K562 (cell line): ENCODE results near the gene HCRTR1. TPM values are rescaled to one million over a fixed set of nuclear protein-coding genes. Genes with fewer than 3 reads are reported as not detected.
A peak's percentile ranks its signal among the peaks of the same experiment; 100 is the strongest.

Experiments
- ADNP ChIP-seq: fragments of 200-800 bp; sonication (Bioruptor generic); IDR thresholded peaks from 2 replicates; pipeline ENCODE4 v1.6.1; 2016; ENCODE audit warnings: missing genetic modification characterization, missing compliant biosample characterization
- C11orf30 ChIP-seq: fragments of 450-650 bp; IDR thresholded peaks from 2 replicates; pipeline ENCODE4 v1.6.1; 2016; ENCODE audit warnings: low read depth, mild to moderate bottlenecking
- FOS ChIP-seq: IDR thresholded peaks from 3 replicates; pipeline ENCODE4 v1.6.1; 2011; ENCODE audit not compliant: insufficient read length; ENCODE audit errors: extremely low read depth
- L3MBTL2 ChIP-seq: fragments of 450-650 bp; IDR thresholded peaks from 2 replicates; pipeline ENCODE4 v1.6.1; 2016; ENCODE audit warnings: mild to moderate bottlenecking, moderate library complexity
- LARP7 ChIP-seq: fragments of 450-650 bp; IDR thresholded peaks from 2 replicates; pipeline ENCODE4 v1.6.1; 2016
- MBD2 ChIP-seq: sonication (generic); IDR thresholded peaks from 2 replicates; pipeline ENCODE4 v1.6.1; 2016; ENCODE audit warnings: low read depth, borderline replicate concordance
- MED1 ChIP-seq: sonication (generic); formaldehyde crosslinking; IDR thresholded peaks from 2 replicates; pipeline ENCODE4 v1.8.1; 2023; ENCODE audit warnings: missing genetic modification reagents, borderline replicate concordance
- NFRKB ChIP-seq: fragments of 450-650 bp; IDR thresholded peaks from 2 replicates; pipeline ENCODE4 v1.6.1; 2016; ENCODE audit warnings: low read depth
- PHB ChIP-seq: fragments of 250-450 bp; sonication (Bioruptor Pico); IDR thresholded peaks from 2 replicates; pipeline ENCODE4 v1.5.0; 2021
- PTBP1 ChIP-seq: fragments of 200-400 bp; formaldehyde crosslinking; IDR thresholded peaks from 2 replicates; pipeline ENCODE4 v1.6.1; 2017; ENCODE audit warnings: low read depth, low read length
- SREBF2 ChIP-seq: sonication (generic); formaldehyde crosslinking; IDR thresholded peaks from 2 replicates; pipeline ENCODE4 v1.4.0; 2020; ENCODE audit warnings: mild to moderate bottlenecking, missing genetic modification reagents
- TBL1XR1 ChIP-seq, 2 experiments: IDR thresholded peaks; 2 replicates each; pipeline ENCODE4 v1.6.1; 2012; ENCODE audit warnings: improper control_type of control experiment in 2 of 2, low read length in 2 of 2, mild to moderate bottlenecking in 1 of 2
- YY1 ChIP-seq, 3 experiments: IDR thresholded peaks; 2 replicates each; pipeline ENCODE4 v1.6.1; 2011; ENCODE audit warnings: low read length in 2 of 3, mild to moderate bottlenecking in 2 of 3, moderate library complexity in 2 of 3, borderline replicate concordance in 1 of 3, control low read depth in 1 of 3, low read depth in 1 of 3; ENCODE audit not compliant: insufficient read depth in 3 of 3, insufficient replicate concordance in 2 of 3, control insufficient read depth in 1 of 3, insufficient read length in 1 of 3; ENCODE audit errors: extremely low read depth in 1 of 3
- ZBTB43 ChIP-seq: sonication (generic); formaldehyde crosslinking; IDR thresholded peaks from 2 replicates; pipeline ENCODE4 v1.8.0; 2023; ENCODE audit warnings: mild to moderate bottlenecking, missing genetic modification reagents
- ZNF217 ChIP-seq: sonication (generic); formaldehyde crosslinking; IDR thresholded peaks from 2 replicates; pipeline ENCODE4 v1.8.0; 2022; ENCODE audit warnings: mild to moderate bottlenecking, missing genetic modification reagents
- ZNF668 ChIP-seq: fragments of 250-450 bp; sonication (Bioruptor Pico); IDR thresholded peaks from 2 replicates; pipeline ENCODE4 v1.8.0; 2022; ENCODE audit warnings: mild to moderate bottlenecking, inconsistent platforms
- polyA plus RNA-seq, 8 experiments: library from polyadenylated mRNA; depleted of rRNA in 4 of 8; stranded (reverse) in 5 of 8; unstranded in 3 of 8; fragments of >200 nt; fragmentation: Nextera tagmentation in 2 of 8; fragmentation: Illumina TruSeq in 1 of 8; extraction: Ambion mirVana in 2 of 8; extraction: Trizol in 1 of 8; gene quantifications; 2 replicates each; pipeline versions ENCODE4 v1.2.1 to v1.2.3, GENCODE V29; 2011 to 2014; ENCODE audit warnings: inconsistent platforms in 1 of 8, missing spikeins in 1 of 8
- total RNA-seq, 7 experiments: library from RNA; depleted of rRNA in 6 of 7; stranded (reverse); fragments of >200 nt in 6 of 7; fragmentation: Illumina TruSeq in 2 of 7; extraction: Trizol in 2 of 7; gene quantifications; 2 replicates each; pipeline versions ENCODE4 v1.2.1 to v1.2.3, GENCODE V29; 2011 to 2021; ENCODE audit warnings: low replicate concordance in 1 of 7
- TF ChIP-seq, protein P1 (sequence below): fragments of 150-350 bp; IDR thresholded peaks from 2 replicates; pipeline ENCODE4 v1.6.1; 2014; ENCODE audit warnings: low read depth, mild to moderate bottlenecking, low read length, borderline replicate concordance
- TF ChIP-seq, protein P2 (sequence below): conservative IDR thresholded peaks from 2 replicates; pipeline ENCODE4 v1.6.1; 2011; ENCODE audit warnings: low read depth, mild to moderate bottlenecking, low read length; ENCODE audit not compliant: control insufficient read depth

The HCRTR1 gene
- total and polyA plus RNA-seq, 9 of the 15 experiments (the other 6 are each of a cell fraction or from before 2014, with no cell fraction given) = not detected

DNA sequence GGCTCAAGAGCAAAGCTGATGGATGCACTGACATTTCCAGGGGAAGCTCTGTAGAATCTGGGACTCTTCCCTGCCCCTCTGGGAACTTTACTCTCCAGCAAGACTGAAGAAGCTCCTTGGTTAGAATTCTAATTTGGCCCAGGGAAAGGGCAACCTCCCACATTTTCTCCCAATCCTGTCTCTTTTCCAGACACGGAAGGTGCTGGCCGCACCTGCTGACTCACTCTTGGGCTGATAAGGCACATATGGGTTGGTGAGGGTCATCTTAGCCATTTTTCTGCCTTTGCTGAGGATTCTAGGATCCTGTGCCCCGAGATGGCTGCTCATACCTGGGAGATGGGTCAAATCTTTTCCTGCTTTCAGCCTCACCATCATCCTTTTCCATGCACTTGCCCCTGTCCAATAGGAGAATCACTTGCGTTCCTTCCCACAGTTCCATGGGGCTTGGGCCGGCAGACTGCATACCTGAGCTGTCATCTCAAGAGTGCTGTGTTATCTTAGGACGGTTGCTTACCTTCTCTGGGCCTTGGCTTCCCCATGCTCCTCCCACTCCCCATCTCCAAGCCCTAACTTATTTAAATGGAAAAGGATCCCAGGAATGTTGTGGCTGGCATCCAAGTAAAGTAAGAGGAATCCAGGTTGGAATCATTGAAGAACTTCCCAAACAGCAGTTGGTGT is 39.8 kb upstream of the HCRTR1 start (continued):
- no peak for TF ChIP-seq ZBTB43 (CRISPR knock-in tag)
- no peak for TF ChIP-seq MED1 (CRISPR knock-in tag)
- no peak for TF ChIP-seq SREBF2
- TF ChIP-seq NFRKB = no peak
- 0 out of 2 replicates have a peak, but pooled peaks have one; percentile 39 for TF ChIP-seq PTBP1
- TF ChIP-seq LARP7 = no peak
- TF ChIP-seq TBL1XR1 (IDR thresholded peaks at IDR 0.05; ENCODE audit: low read length in 2 of 2) = no peak
- TF ChIP-seq FOS = no peak
- peak; percentile 71 for TF ChIP-seq C11orf30
- no peak for TF ChIP-seq PHB (CRISPR knock-in tag)
- TF ChIP-seq, protein P1, sequence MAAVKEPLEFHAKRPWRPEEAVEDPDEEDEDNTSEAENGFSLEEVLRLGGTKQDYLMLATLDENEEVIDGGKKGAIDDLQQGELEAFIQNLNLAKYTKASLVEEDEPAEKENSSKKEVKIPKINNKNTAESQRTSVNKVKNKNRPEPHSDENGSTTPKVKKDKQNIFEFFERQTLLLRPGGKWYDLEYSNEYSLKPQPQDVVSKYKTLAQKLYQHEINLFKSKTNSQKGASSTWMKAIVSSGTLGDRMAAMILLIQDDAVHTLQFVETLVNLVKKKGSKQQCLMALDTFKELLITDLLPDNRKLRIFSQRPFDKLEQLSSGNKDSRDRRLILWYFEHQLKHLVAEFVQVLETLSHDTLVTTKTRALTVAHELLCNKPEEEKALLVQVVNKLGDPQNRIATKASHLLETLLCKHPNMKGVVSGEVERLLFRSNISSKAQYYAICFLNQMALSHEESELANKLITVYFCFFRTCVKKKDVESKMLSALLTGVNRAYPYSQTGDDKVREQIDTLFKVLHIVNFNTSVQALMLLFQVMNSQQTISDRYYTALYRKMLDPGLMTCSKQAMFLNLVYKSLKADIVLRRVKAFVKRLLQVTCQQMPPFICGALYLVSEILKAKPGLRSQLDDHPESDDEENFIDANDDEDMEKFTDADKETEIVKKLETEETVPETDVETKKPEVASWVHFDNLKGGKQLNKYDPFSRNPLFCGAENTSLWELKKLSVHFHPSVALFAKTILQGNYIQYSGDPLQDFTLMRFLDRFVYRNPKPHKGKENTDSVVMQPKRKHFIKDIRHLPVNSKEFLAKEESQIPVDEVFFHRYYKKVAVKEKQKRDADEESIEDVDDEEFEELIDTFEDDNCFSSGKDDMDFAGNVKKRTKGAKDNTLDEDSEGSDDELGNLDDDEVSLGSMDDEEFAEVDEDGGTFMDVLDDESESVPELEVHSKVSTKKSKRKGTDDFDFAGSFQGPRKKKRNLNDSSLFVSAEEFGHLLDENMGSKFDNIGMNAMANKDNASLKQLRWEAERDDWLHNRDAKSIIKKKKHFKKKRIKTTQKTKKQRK = no peak
- TF ChIP-seq L3MBTL2 = no peak
- no peak for TF ChIP-seq MBD2
- TF ChIP-seq ADNP (tag) = no peak
- TF ChIP-seq, protein P2, sequence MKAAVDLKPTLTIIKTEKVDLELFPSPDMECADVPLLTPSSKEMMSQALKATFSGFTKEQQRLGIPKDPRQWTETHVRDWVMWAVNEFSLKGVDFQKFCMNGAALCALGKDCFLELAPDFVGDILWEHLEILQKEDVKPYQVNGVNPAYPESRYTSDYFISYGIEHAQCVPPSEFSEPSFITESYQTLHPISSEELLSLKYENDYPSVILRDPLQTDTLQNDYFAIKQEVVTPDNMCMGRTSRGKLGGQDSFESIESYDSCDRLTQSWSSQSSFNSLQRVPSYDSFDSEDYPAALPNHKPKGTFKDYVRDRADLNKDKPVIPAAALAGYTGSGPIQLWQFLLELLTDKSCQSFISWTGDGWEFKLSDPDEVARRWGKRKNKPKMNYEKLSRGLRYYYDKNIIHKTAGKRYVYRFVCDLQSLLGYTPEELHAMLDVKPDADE = no peak
- no peak for TF ChIP-seq ZNF668
- no peak for TF ChIP-seq YY1 (IDR thresholded peaks at IDR 0.05; ENCODE audit: borderline replicate concordance in 1 of 3, control insufficient read depth in 1 of 3, extremely low read depth in 1 of 3, insufficient read depth in 3 of 3, insufficient read length in 1 of 3, insufficient replicate concordance in 2 of 3, low read depth in 1 of 3, low read length in 2 of 3)
- TF ChIP-seq ZNF217 (CRISPR knock-in tag) = no peak
